Large intestine (tissue), 3 donors: ENCODE data around the gene SMIM20. TPM values are rescaled to one million over a fixed set of nuclear protein-coding genes. Genes with fewer than 3 reads are reported as not detected.
"Not testable (repeated sequence)": the region's sequence is repeated elsewhere in the genome, so short reads cannot be mapped to it uniquely, and the experiment has no call there.

Source experiments
- DNase-seq, 2 donors: peaks; one replicate each; pipeline versions ENCODE4 v3.0.0 to v3.0.0-alpha.2; 2013
- H3K27ac ChIP-seq: one replicate; pipeline ENCODE4 v1.5.1; 2013; ENCODE audit warnings: low read length
- H3K27me3 ChIP-seq: 2 replicates; pipeline ENCODE4 v1.6.1; 2013; ENCODE audit warnings: low read length; ENCODE audit not compliant: control insufficient read depth, insufficient read depth
- H3K36me3 ChIP-seq: 2 replicates; pipeline ENCODE4 v1.6.1; 2013; ENCODE audit warnings: low read length; ENCODE audit not compliant: control insufficient read depth, insufficient read depth
- H3K4me1 ChIP-seq: one replicate; pipeline ENCODE4 v1.6.1; 2013; ENCODE audit warnings: low read length; ENCODE audit not compliant: control insufficient read depth, insufficient read depth
- H3K4me3 ChIP-seq: one replicate; pipeline ENCODE4 v1.5.1; 2013; ENCODE audit warnings: low read length
- H3K9me3 ChIP-seq: one replicate; pipeline ENCODE4 v1.6.1; 2013; ENCODE audit warnings: mild to moderate bottlenecking, low read depth, low read length, moderate library complexity; ENCODE audit not compliant: control insufficient read depth
- WGBS: methylation state at CpG from one replicate; pipeline ENCODE4 v1.1.5; 2013; ENCODE audit warnings: low lambda C conversion rate; ENCODE audit not compliant: insufficient coverage; 5-methylcytosine and 5-hydroxymethylcytosine counted together
- polyA plus RNA-seq: library from polyadenylated mRNA; unstranded; fragments of 120-200 nt; gene quantifications from one replicate; pipeline ENCODE4 v1.2.1, GENCODE V29; 2013

SMIM20 gene
- polyA plus RNA-seq, 1 donor = 49.0 TPM

DNA sequence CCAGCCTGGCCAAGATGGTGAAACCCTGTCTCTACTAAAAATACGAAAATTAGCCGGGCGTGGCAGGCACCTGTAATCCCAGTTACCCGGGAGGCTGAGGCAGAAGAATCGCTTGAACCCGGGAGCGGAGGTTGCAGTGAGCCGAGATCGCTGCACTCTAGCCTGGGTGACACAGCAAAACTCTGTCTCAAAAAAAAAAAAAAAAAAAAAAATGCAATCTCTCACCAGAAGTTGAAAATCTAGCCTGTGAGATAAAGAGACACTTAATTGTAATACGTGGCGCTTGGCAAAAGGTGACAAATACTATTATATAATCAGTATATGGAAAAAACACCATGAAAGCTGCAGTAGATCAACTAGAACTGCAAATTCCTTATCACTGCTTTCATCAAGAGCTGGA, 7.9 kb upstream of the SMIM20 start:
- not testable (repeated sequence) for H3K27ac ChIP-seq, H3K4me3 ChIP-seq, H3K4me1 ChIP-seq, H3K9me3 ChIP-seq, H3K27me3 ChIP-seq, DNase-seq, H3K36me3 ChIP-seq
- 94% methylated on average over 6 of the region's 11 CpGs for WGBS

DNA sequence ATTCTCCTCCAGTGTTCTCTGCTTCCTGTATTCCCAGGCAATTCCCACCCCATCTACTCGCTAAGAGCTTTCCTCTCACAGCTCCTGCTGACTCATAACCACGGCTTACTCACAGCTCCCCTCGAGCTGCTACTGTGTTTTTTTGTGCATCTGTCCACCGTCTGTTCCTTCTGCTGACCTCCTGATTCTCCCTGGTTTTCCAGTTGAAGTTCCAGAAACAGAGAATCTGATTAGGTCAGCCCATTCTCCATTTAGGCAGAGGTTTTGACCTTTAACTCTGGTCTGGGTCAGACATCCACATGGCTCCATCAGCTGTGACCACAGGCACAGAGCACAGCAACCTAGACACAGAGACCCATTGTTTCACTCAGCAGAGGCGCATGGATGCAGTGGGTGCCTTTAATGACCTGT, 5.5 kb upstream of the SMIM20 start:
- DNase-seq = no peak
- no peak overlapping the region for H3K4me3 ChIP-seq

DNA sequence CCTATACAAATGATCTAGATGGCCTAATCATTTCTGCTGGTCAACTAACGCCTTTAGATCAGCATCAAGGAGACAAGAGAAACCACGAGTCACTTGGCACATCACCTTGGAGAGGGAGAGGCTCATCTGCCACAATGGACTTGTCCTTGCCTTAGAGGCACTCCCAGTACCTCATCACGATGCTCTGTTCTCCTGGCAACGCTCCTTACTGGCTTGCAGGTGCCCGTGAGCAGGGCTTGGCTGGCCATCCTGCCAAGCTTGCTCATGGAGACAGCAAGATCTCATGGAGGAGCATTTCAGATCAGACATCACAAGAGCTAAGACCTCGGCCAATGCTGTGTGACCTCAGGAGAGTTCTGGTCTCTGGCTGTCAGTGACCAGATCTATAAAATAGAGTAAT, 2.7 kb upstream of the SMIM20 start:
- no CpG with 5 or more reads among the region's 6 CpGs for WGBS

More for the DNA sequence above, 5.5 kb upstream of the SMIM20 start:
- Histone ChIP-seq H3K4me1 (peaks cover 6% of the 10 kb centered on the region), H3K27ac (no peak overlapping the region), H3K27me3 (peaks cover 5% of the 10 kb centered on the region), H3K36me3 (no peaks in the 10 kb centered on the region), H3K9me3 (no peaks in the 10 kb centered on the region)
- no CpG with 5 or more reads among the region's 5 CpGs for WGBS

DNA sequence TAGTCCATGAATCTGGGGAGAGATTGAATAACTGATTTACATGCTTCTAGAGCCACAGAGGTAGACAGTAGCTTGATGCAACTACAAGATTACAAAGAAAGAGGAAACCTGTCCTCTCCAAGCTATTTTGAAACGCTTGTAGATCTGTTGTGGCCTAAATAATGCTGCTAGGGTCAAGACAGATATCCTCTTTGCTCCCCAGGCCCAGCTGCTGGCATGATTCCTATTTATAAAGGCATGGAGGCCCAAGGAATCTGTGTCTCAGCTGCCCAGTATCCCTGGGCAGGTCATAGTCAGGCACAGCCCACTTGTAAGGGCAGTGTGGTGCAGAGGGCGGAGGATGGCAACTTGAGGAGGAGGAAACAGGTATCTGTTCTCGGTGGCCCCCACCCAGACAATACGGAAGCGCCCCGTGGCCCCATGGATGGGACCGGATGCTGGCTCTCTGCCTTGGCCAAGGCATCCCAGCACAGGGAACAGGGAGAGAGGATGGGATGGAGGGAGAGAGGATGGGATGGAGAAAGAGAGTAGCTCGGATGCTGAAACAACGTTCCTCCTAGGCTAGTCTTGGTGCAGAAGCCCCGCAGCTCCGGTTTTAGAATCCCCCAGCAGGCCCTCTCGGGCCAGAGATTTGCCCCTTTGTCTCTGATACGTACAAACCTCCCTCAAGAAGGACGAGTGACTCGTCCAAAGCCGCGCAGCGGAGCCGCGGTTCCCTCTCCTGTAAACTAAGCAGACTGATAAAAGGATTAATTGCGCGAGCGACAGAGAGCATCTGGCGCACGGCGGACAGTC, 767 bp upstream of the SMIM20 start:
- no CpG with 5 or more reads among the region's 26 CpGs for WGBS
- peaks cover 14% of the 10 kb centered on the region for H3K4me1 ChIP-seq
- peaks cover 5% of the 10 kb centered on the region for H3K27me3 ChIP-seq
- H3K36me3 ChIP-seq = peaks cover 3% of the 10 kb centered on the region
- peak overlapping the region; percentile 97 for H3K4me3 ChIP-seq
- peak overlapping the region; percentile 73 for H3K27ac ChIP-seq
- peak in 1 of 2 donors; percentile 12 for DNase-seq
- H3K9me3 ChIP-seq = no peaks in the 10 kb centered on the region

More for the DNA sequence above, 2.7 kb upstream of the SMIM20 start:
- peaks cover 5% of the 10 kb centered on the region for H3K27me3 ChIP-seq
- H3K9me3 ChIP-seq = no peaks in the 10 kb centered on the region
- no peak overlapping the region for H3K4me3 ChIP-seq
- H3K4me1 ChIP-seq = peaks cover 14% of the 10 kb centered on the region
- no peak overlapping the region for H3K27ac ChIP-seq
- no peak for DNase-seq
- H3K36me3 ChIP-seq = no peaks in the 10 kb centered on the region

DNA sequence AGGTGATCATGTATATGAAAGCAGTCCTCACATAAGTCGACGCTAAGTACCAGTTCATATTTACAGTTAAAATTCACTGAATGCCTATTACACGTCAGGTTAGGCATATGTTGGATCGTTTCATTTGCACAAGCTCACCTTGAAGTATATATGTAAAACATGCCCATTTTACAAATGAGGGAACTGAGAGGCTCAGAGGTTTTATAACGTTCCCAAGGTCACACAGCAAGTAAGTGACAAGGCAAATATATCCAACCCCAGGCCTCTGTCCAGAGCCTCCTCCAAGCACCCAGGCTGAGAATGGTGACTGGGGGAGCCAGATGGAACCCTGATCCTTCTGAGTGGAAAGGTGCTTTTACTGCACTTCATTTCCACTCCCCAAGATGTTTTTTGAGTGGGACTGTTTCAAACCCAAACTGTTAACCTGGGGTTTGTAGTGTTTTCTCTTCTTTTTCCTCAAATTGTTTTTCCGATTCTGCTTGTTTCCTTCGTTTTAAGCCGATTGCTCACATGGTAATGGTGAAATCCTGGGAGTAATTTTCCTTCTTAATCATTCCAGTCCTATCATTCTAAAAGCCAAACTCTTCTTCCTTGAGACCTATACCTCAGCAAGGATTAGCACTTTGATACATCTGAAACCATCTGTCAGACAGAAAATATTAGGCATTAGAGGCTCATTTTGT, 791 bp downstream of the SMIM20 start:
- Histone ChIP-seq H3K36me3 (peaks cover 3% of the 10 kb centered on the region), H3K9me3 (peaks cover 3% of the 10 kb centered on the region), H3K4me3 (peak overlapping the region; percentile 97), H3K4me1 (peaks cover 14% of the 10 kb centered on the region), H3K27me3 (peaks cover 5% of the 10 kb centered on the region), H3K27ac (peak overlapping the region; percentile 88)
- DNase-seq = no peak
- 74% methylated on average over 5 of the region's 8 CpGs for WGBS

DNA sequence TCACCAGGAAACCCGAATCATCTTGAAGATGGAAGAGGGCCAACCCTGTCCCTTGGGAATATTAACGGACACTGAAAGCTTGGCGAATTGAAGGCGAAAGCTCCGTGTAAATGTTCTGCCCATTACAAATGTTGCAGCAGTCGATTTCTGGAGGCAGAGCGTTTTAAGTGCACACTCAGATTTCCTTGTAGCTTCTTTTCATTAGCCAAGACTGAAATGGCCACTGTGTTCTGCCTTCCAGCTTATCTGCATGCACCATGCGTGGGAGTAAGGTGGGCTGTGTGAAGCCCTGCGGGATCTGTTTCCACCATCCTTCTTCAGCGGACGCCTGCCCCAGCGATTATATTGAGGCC, 1.3 kb downstream of the SMIM20 start:
- Histone ChIP-seq H3K27ac (no peak overlapping the region), H3K27me3 (peaks cover 5% of the 10 kb centered on the region)

DNA sequence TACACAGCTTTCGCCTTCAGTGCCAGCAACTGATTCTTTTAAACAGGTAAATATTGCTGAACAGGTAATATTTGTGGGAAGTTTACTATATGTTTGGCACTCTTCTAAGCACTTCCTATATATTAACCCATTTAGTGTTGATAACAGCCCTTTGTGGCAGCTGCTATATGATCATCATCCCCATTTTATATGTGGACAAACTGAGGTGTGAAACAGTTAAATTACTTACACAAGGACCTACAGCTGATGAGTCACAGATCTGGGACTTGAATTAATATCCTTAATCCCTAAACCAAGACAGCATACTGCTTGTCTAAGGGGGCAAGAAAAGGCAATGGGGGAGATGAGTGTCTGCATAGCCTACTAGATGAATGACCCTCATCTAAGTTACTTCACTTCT, 2.9 kb downstream of the SMIM20 start:
- WGBS = no CpG with 5 or more reads among the region's 1 CpG
- Histone ChIP-seq H3K36me3 (peaks cover 7% of the 10 kb centered on the region), H3K27ac (no peak overlapping the region), H3K4me3 (no peak overlapping the region), H3K9me3 (peaks cover 3% of the 10 kb centered on the region), H3K27me3 (peaks cover 5% of the 10 kb centered on the region), H3K4me1 (peaks cover 16% of the 10 kb centered on the region)
- no peak for DNase-seq

More for the DNA sequence above, 1.3 kb downstream of the SMIM20 start:
- WGBS = 90% methylated on average over 2 of the region's 12 CpGs
- H3K4me3 ChIP-seq = no peak overlapping the region
- no peak for DNase-seq
- peaks cover 3% of the 10 kb centered on the region for H3K9me3 ChIP-seq
- H3K4me1 ChIP-seq = peaks cover 16% of the 10 kb centered on the region
- peaks cover 3% of the 10 kb centered on the region for H3K36me3 ChIP-seq

DNA sequence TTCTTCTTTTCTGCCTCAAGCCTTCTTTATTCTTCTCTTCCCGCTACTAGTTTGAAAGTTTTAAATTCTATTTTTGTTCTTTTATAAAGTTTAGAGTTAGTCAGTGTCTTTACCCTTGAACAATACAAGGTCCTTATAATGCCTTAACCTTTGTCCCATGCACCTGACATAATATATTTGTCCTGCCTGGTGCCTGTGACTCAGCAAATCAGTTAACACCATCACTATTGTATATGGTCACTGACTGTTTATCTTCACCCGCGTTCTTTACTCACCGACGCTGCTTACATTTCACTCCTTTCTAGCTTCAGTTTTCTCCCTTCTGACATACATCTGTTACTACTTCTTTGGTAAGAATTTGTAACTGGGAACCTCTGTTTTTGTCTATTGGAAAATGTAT, 5.7 kb downstream of the SMIM20 start:
- Histone ChIP-seq H3K36me3 (peaks cover 14% of the 10 kb centered on the region), H3K27me3 (no peaks in the 10 kb centered on the region), H3K4me1 (peaks cover 6% of the 10 kb centered on the region), H3K27ac (peak overlapping the region; percentile 56), H3K4me3 (no peak overlapping the region), H3K9me3 (peaks cover 3% of the 10 kb centered on the region)
- DNase-seq = peak; percentile 33 to 75
- WGBS = 18% methylated on average over 5 of the region's 5 CpGs

DNA sequence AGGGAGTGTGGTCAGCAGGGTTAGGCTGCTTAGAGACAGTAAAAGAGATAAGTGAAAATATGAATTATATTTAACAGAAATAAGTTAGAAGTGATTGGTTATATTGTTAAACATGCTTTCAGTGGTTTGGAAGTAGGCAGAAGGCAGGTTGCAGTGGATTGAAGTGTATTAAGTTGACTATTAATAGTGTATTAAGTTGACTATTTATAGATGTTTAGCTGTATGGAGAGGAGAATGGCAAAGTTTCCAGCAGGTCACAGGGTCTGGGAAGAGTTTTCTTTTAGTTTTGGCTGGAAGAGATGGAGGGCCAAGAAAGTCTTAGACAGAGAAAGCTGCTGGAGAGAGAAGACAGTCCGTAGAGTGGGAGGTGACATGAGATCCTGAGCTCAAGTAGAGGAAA, 7.9 kb downstream of the SMIM20 start:
- no peak overlapping the region for H3K27ac ChIP-seq
- H3K27me3 ChIP-seq = no peaks in the 10 kb centered on the region
- no peak overlapping the region for H3K4me3 ChIP-seq
- H3K36me3 ChIP-seq = peaks cover 14% of the 10 kb centered on the region
- no peak for DNase-seq
- peaks cover 3% of the 10 kb centered on the region for H3K9me3 ChIP-seq
- WGBS = no CpG with 5 or more reads among the region's 1 CpG
- H3K4me1 ChIP-seq = peaks cover 2% of the 10 kb centered on the region

DNA sequence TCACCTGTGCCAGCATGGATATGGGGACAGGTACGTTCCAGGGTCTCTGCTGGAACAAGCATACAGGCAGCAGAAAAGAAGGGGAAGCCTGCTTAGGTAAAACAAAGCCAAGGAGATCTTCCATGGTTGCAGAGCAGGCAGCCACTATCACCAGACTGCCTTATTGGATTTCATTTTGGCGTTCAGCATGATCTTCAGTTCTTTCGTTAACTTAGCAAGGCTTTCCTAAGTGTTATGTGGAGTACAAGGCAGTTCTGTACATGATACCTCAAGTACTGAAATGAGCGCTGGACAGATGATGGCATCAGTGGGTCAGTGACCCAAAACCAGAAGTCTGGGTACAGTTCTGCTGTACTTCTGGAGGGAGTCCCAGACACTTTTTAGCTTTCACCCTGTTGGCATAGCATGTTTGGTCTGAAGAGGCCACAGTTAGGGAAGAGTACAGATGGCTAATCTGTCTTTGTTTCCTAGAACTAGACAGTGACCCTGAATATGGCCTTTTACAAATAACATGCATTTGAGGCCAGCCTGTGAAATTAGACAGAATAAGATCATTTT, 8.9 kb downstream of the SMIM20 start:
- no CpG with 5 or more reads among the region's 4 CpGs for WGBS
- Histone ChIP-seq H3K4me1 (peaks cover 2% of the 10 kb centered on the region), H3K4me3 (no peak overlapping the region), H3K27ac (no peak overlapping the region), H3K36me3 (peaks cover 12% of the 10 kb centered on the region), H3K9me3 (peaks cover 3% of the 10 kb centered on the region), H3K27me3 (no peaks in the 10 kb centered on the region)
- DNase-seq = no peak
